HS-5 (cell line): ENCODE measurements around the gene MOSPD3.

Source experiments
- DNase-seq: peaks from one replicate; pipeline ENCODE4 v3.0.0-alpha.2; 2012; ENCODE audit warnings: low read depth

The MOSPD3 gene

DNA sequence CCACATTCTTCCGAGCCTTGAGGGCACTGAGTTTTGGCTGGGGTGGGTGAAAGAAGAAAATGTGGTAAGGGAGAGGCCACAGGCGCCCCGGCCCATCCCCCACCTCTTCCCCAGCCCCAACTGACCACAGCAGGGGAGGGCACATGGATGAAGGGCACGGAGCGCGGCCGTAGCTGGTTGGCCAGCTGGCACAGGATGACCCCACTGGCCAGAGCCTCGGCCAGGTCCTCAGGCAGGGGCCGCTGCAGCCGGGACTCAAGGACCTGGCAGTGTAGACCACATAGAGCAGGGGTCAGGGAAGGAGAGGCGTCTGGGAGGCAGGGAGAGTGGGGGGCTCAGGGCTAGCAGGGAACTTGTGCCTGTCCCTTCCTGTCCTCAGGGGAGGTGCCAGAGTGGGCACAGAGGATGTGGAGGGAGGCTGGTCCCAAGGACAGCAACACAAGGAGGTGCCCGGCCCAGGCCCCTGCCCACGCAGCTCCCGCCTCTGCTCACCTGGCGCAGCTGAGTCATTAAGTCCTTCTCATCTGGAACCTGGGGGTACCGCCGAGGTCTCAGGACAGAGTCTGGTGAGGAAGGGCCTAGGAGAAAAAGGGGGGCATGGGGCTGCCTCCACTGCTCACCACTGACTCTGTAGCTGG is 36.5 kb upstream of the MOSPD3 start:
- no peak for DNase-seq

- no peak for DNase-seq
Measured at GRCh38 chr7:100576384-100576993, 35.9 kb upstream of the MOSPD3 start.

DNA sequence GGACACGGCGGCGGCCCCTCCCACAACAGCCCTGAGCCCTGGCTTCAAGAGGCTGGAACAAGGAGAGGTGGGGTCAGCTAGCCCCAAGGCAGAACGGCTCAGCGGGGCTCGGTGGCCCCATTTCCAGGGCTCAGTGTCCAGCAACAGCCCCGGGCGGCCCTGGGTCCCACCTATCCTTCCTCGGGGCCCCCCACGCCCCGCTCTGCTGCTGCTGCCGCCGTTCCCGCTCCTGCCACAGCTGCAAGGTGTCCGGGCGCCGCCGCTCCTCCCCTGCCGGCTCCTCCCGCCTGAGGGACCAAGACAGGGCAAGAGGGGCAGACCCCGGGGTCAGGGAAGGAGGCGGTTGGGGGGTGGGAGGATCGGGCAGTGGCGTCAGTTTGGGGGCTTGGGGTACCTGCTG is 35.2 kb upstream of the MOSPD3 start:
- DNase-seq: no peak

- no peak for DNase-seq
Measured at GRCh38 chr7:100577507-100577906, 34.8 kb upstream of the MOSPD3 start.

- DNase-seq: no peak
Measured at GRCh38 chr7:100578246-100579183, 33.8 kb upstream of the MOSPD3 start.

DNA sequence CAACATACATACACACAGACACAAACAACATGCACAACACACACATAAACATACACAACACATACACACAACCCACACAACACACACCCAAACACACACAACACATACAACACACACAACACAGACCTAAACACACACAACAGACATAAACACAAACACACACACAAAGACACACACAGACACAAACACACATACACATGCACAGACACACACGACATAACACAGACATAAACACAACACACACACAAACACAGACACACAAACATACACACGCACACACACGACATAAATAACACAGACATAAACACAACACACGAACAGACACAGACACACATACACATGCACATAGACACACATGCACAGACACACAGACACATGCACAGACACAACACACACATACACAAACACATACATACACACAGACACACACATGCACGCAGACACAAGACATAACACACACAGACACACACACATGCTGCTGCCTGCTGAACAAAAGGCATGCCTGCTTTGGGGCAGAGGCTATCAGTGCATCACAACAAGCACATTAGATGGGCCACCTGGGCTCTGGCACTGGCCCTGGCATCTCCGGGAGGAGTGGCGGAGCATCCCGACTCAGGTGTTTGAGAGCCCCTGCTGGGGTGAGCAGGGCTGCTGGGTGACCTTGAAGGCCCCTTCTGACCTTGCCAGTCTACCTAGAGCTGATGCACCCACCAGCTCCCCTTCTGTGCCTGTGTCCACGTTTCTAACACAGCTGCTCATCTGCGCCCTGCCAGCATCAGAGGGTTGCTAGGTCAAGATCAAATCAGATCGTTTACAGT is 31.7 kb upstream of the MOSPD3 start:
- no peak for DNase-seq

- DNase-seq: no peak
Measured at GRCh38 chr7:100582041-100582579, 30.2 kb upstream of the MOSPD3 start.

DNA sequence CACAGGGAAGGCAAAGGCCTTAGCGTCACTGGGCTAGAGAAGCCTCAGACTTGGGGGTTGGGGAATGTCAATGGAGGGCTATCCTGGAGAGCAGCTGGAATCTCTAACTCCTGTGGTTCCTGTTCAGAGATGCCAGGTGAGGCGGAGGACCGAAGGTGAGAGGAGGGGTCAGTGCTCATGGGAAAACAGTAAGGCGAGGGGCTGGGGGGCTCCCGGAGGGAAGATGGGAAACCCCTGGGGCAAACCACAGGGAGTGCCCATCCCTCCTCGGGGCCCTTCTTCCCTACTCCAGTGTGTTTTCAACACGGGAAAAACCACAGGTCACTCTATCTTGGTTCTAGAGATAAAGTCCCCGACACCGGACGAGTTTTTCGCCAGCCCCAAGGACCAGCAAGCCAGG is 29.7 kb upstream of the MOSPD3 start:
- no peak for DNase-seq

DNA sequence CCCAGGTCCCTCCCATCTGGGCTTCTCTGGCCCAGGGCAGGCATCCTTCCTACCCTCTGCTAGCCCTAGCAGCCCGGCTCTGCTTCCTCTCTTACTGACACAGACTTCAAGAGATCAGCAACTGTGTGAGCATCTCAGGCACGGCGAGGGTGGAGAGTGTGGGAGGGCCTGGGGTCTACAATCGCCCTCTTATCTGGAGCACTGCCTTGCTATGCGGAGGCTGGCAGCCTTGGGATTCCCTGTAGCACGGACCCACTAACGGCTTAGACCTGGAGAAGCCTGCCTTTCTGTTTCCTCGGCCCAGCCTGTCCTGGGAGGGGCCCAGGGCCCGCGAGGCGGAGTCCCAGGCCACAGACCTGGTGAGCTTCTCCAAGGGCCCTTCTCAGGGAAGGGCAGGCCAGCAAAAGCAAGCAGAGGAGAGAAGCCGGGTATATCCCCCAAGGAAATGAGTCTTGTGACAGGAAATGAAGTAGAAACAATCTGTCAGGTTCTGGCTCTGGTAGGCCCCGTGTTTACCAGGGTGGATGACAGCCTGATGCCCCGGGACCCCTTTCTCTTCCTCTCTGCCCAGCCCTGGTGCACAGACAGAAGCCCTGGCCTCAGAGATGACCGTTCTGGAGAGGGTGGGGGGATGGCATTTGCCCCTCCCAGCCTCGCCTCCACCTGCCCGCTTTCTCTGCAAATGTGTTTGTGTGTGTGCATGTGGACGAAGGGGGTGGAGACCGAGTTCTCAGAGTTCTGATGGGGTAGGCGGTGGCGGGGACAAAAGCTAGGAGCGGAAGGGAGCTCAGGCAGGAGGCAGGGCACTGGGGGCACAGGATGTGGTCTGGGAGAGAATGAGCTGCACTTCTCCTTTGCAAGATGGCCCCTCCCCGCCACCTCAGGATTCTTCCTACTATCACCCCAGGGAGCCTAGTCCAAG is 28.9 kb upstream of the MOSPD3 start:
- DNase-seq: no peak

GRCh38 chr7:100584054-100584682 is 28.2 kb upstream of the MOSPD3 start:
- DNase-seq: no peak

DNA sequence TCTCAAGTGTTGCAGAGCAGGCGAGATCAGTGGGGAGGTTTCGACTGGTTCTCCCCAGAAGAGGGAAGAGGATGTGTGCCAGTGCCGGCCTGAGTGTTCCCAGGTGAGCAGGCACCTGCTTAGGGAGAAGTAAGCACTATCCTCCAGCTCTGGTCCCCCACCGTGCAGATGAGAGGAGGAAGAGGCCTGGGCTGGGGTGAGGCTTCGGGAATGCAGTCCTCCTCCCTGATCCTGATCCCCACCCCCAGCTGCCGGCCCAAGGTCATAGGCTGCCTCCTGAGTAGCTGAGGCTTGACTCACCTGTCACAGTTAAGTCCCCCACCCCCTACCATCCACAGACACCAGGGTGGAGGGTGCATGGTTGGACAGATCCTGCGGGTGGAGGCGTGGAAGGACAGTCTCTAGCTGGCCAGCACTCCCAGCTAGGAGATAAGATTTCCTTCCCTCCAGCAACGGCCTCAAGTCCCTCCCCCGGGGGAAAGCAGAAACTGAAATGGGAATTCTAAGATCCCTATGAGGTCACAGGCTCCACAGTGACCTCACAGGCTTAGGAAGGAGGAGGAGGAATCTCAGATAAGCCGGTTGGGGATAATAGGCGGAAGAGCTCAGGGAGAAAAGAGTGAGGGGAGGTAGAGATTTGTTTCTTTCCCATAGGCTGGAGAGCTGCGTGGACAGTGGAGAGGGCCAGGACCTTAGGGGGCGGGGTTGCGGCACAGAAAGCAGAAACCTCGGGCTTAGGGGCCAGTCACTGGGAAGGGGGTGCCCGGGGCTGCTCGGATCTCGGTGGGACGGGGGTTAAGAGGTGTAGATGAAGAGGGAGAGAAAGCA is 27.4 kb upstream of the MOSPD3 start:
- DNase-seq: no peak

DNA sequence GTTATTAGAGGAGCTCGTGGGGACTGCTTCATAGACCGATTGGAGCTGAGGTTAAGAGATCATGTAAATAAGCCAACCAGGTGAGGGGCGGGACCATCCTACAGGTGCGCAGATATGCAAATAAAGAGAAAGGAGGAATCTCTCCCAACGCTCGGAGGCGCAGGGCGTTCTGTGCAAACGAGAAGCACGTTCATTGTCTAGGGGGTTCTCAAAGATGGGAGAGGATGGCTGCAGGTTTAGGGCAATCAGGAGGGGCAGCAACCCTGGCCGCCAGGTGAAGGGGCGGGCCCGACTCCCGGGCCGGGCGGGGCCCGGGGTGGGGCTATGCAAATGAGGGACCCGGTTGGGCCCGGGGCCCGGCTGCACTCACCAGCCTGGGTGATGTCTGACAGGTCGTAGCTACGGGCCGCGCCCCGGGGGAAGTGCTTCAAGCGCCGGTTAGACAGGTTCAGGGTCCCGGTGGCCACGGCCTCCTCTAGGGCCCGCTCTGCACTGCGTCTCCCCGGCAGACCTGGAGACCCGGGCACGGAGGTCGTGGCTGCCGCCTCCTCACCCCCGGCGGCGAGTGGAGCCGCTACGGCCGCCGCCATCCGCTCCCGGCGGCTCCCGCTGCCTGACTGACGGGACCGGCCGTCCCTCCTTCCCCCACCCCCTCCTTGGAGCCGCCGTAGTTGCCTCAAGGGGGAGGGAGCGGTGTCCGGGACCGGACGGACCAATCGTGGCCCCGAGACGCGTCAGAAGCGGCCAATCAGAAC is 26.7 kb upstream of the MOSPD3 start, which contains the start of gene LRCH4:
Gene LRCH4, minus strand, starts transcription at position 619 of the 755 bp plus-strand sequence. Its CDS starts 29 bp downstream, at position 590.
- DNase-seq: no peak

GRCh38 chr7:100586266-100587025 is 25.9 kb upstream of the MOSPD3 start, which contains the start of gene FBXO24:
FBXO24 (plus strand) TSS chr7:100586328; CDS start chr7:100586626, 298 bp downstream.
- peak; percentile 96 for DNase-seq

DNA sequence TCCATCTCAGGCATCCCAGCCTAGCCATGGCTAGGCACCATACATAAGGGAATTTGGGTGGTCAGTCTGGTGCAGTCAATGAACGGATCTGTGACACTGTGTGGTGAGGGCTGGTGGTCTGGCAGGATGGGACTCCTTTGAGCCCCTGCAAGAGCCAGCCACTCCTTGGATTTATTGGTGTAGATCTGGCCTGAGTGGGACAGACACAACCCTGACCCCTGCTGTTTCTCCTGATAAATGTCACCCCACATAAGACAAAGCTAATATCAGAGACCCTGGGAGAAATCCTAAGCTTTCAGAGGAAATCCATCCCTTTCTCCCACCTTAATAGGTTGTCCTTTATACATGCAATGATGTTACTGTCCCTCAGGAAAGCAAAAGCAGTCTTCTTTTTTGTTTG is 23.9 kb upstream of the MOSPD3 start:
- DNase-seq: no peak

DNA sequence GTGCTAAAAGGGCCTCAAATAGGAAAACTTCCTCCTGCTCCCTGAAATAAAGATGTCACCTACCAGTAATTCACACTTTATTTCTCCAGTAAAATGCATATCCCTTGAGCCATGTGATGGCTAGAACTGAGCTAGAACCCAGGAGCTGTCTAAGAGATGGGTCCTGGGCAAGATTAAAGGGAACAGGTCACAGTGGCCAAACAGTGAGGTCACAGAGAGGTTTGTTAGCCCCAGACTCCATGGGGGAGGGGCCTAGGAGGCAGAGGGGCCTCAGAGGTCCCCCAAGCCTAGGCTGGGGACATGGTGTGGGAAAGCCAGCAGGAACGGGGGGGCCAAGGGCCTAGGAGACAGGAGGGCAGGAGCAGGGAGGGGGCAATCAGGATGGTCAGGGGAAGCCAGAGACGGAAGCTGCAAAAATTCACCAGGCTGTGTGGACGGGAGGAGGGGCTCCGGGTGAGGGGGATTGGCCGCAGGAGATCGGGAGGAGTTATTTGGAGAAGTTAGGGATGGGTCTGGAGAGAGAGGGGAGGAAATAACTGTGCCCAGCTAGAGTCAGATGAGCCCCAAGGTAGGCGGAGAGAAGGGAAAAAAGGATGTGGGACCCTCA is 22.9 kb upstream of the MOSPD3 start:
- no peak for DNase-seq

GRCh38 chr7:100590077-100590737 is 22.1 kb upstream of the MOSPD3 start:
- DNase-seq: no peak

- DNase-seq: no peak
Measured at GRCh38 chr7:100591596-100591995, 20.7 kb upstream of the MOSPD3 start.
